Transverse colon (tissue), 4 donors: ENCODE results near the gene DNMBP.

Experiments used
- POLR2A ChIP-seq: fragments of 450-650 bp; IDR thresholded peaks from one replicate; pipeline ENCODE4 v1.6.1; 2016; ENCODE audit warnings: antibody characterized with exemption, mild to moderate bottlenecking, moderate library complexity
- POLR2AphosphoS5 ChIP-seq, 3 donors: sonication (generic); formaldehyde crosslinking; IDR thresholded peaks; one replicate each; pipeline ENCODE4 v1.6.1; 2016; ENCODE audit warnings: antibody characterized with exemption in 3 of 3
- TF ChIP-seq, protein P1 (sequence below), 5 experiments: fragments of 200-600 bp in 3 of 5; fragments of 450-650 bp in 2 of 5; sonication (generic) in 3 of 5; IDR thresholded peaks; 1 replicate in 2 of 5; 2 replicates in 3 of 5; pipeline ENCODE4 v1.5.1; 2016 to 2017; ENCODE audit warnings: antibody characterized with exemption in 5 of 5, inconsistent platforms in 3 of 5, mild to moderate bottlenecking in 2 of 5, moderate library complexity in 1 of 5

DNA sequence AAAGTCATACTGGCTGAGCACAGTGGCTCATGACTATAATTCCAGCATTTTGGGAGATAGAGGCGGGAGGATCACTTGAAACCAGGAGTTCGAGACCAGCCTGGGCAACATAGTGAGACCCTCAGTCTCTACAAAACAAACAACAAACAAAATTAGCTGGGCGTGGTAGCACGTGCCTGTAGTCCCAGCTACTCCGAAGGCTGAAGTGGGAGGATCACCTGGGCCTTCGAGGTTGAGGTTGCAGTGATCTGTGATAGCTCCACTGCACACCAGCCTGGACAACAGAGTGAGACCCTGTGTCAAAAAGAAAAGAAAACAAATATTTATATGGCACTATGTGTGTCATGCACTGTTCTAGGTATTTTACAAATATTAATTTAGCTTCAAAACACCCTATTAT lies 94.3 kb downstream of the DNMBP start:
- TF ChIP-seq, protein P1, sequence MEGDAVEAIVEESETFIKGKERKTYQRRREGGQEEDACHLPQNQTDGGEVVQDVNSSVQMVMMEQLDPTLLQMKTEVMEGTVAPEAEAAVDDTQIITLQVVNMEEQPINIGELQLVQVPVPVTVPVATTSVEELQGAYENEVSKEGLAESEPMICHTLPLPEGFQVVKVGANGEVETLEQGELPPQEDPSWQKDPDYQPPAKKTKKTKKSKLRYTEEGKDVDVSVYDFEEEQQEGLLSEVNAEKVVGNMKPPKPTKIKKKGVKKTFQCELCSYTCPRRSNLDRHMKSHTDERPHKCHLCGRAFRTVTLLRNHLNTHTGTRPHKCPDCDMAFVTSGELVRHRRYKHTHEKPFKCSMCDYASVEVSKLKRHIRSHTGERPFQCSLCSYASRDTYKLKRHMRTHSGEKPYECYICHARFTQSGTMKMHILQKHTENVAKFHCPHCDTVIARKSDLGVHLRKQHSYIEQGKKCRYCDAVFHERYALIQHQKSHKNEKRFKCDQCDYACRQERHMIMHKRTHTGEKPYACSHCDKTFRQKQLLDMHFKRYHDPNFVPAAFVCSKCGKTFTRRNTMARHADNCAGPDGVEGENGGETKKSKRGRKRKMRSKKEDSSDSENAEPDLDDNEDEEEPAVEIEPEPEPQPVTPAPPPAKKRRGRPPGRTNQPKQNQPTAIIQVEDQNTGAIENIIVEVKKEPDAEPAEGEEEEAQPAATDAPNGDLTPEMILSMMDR (IDR thresholded peaks at IDR 0.05): no peak
- TF ChIP-seq POLR2AphosphoS5 (IDR thresholded peaks at IDR 0.05) (no peak), POLR2A (no peak)
